GM12878 (cell line): Measurements from ENCODE around the gene ZNF222. TPM values are rescaled to one million over a fixed set of nuclear protein-coding genes. Genes with fewer than 3 reads are reported as not detected.

Source experiments
- BRCA1 ChIP-seq: IDR thresholded peaks from 2 replicates; pipeline ENCODE4 v1.6.1; 2011; ENCODE audit warnings: low read depth, low read length, improper control_type of control experiment
- CHD4 ChIP-seq: fragments of 200-600 bp; sonication (generic); IDR thresholded peaks from 2 replicates; pipeline ENCODE4 v1.6.1; 2016; ENCODE audit warnings: mild to moderate bottlenecking
- CREB1 ChIP-seq: IDR thresholded peaks from 2 replicates; pipeline ENCODE4 v1.6.1; 2012; ENCODE audit warnings: low read depth, mild to moderate bottlenecking, inconsistent platforms
- EP300 ChIP-seq, 2 experiments: fragments of 150-350 bp in 1 of 2; IDR thresholded peaks; 2 replicates each; pipeline ENCODE4 v1.6.1; 2011 to 2012; ENCODE audit warnings: low read depth in 2 of 2, low read length in 2 of 2, borderline replicate concordance in 1 of 2, improper control_type of control experiment in 1 of 2, inconsistent platforms in 1 of 2; ENCODE audit not compliant: control insufficient read depth in 1 of 2
- EZH2 ChIP-seq: IDR thresholded peaks from 2 replicates; pipeline ENCODE4 v1.6.1; 2012; ENCODE audit warnings: low read depth, mild to moderate bottlenecking, control low read depth, inconsistent platforms, low read length, borderline replicate concordance; ENCODE audit not compliant: control insufficient read depth
- HDAC2 ChIP-seq: fragments of 200-600 bp; sonication (generic); IDR thresholded peaks from 2 replicates; pipeline ENCODE4 v1.6.1; 2017
- HDGF ChIP-seq: fragments of 450-650 bp; IDR thresholded peaks from 2 replicates; pipeline ENCODE4 v1.6.1; 2016; ENCODE audit warnings: antibody characterized with exemption
- JUNB ChIP-seq: IDR thresholded peaks from 2 replicates; pipeline ENCODE4 v1.6.1; 2016; ENCODE audit warnings: antibody characterized with exemption, mild to moderate bottlenecking
- MTA2 ChIP-seq: fragments of 450-650 bp; IDR thresholded peaks from 2 replicates; pipeline ENCODE4 v1.6.1; 2016; ENCODE audit warnings: low read depth, mild to moderate bottlenecking, moderate library complexity
- NFYB ChIP-seq: IDR thresholded peaks from 2 replicates; pipeline ENCODE4 v1.6.1; 2011; ENCODE audit warnings: low read depth, mild to moderate bottlenecking, low read length, improper control_type of control experiment, moderate library complexity; ENCODE audit not compliant: insufficient read depth
- PAX8 ChIP-seq: fragments of 450-650 bp; IDR thresholded peaks from 2 replicates; pipeline ENCODE4 v1.6.1; 2017; ENCODE audit warnings: mild to moderate bottlenecking, moderate library complexity
- PKNOX1 ChIP-seq: fragments of 450-650 bp; IDR thresholded peaks from 2 replicates; pipeline ENCODE4 v1.6.1; 2016; ENCODE audit warnings: mild to moderate bottlenecking
- SKIL ChIP-seq: fragments of 450-650 bp; IDR thresholded peaks from 2 replicates; pipeline ENCODE4 v1.6.1; 2017; ENCODE audit warnings: mild to moderate bottlenecking, low read depth, inconsistent platforms; ENCODE audit not compliant: poor library complexity, severe bottlenecking
- SMC3 ChIP-seq: IDR thresholded peaks from 2 replicates; pipeline ENCODE4 v1.6.1; 2011; ENCODE audit warnings: low read length, improper control_type of control experiment, borderline replicate concordance
- STAT1 ChIP-seq: fragments of 450-650 bp; conservative IDR thresholded peaks from 2 replicates; pipeline ENCODE4 v1.6.1; 2014; ENCODE audit warnings: antibody characterized with exemption, mild to moderate bottlenecking
- SUZ12 ChIP-seq: fragments of 200-600 bp; sonication (generic); IDR thresholded peaks from one replicate; pipeline ENCODE4 v1.6.1; 2018; ENCODE audit warnings: antibody characterized with exemption, mild to moderate bottlenecking; ENCODE audit not compliant: unreplicated experiment
- YY1 ChIP-seq: IDR thresholded peaks from 2 replicates; pipeline ENCODE4 v1.6.1; 2011; ENCODE audit warnings: low read depth, mild to moderate bottlenecking, low read length
- ZBTB40 ChIP-seq: fragments of 450-650 bp; IDR thresholded peaks from 2 replicates; pipeline ENCODE4 v1.6.1; 2016; ENCODE audit warnings: mild to moderate bottlenecking, moderate library complexity, borderline replicate concordance
- ZNF687 ChIP-seq: fragments of 450-650 bp; IDR thresholded peaks from 2 replicates; pipeline ENCODE4 v1.6.1; 2017; ENCODE audit warnings: mild to moderate bottlenecking, moderate library complexity
- polyA plus RNA-seq, 11 experiments: library from polyadenylated mRNA; depleted of rRNA in 4 of 11; unstranded in 6 of 11; stranded (reverse) in 5 of 11; fragments of >200 nt; fragmentation: Nextera tagmentation in 4 of 11; fragmentation: Illumina TruSeq in 1 of 11; extraction: Ambion mirVana in 4 of 11; extraction: Trizol in 1 of 11; gene quantifications; 1 replicate in 1 of 11; 2 replicates in 10 of 11; pipeline versions ENCODE4 v1.2.1 to v1.2.3, GENCODE V29; 2011 to 2016; ENCODE audit warnings: inconsistent platforms in 2 of 11, missing spikeins in 2 of 11, low read depth in 1 of 11
- total RNA-seq, 4 experiments: library from RNA; depleted of rRNA in 3 of 4; stranded (reverse); fragments of >200 nt in 3 of 4; fragmentation: Illumina TruSeq in 1 of 4; extraction: Trizol in 1 of 4; gene quantifications; 2 replicates each; pipeline versions ENCODE4 v1.2.1 to v1.2.3, GENCODE V29; 2013 to 2021

ZNF222 gene
- total and polyA plus RNA-seq, 10 of the 15 experiments (the other 5 are each of a cell fraction or from before 2014, with no cell fraction given), result 2.3 to 5.9 (median 4.2) TPM

GRCh38 chr19:44051650-44052402, 26.6 kb downstream of the ZNF222 start, which contains the start of gene ZNF223 (continued):
- TF ChIP-seq ZBTB40 (peak; percentile 91), STAT1 (no peak), CHD4 (no peak), SKIL (peak; percentile 45), SUZ12 (no peak), PKNOX1 (peak; percentile 33), CREB1 (no peak), JUNB (no peak), SMC3 (no peak; the same call in 1 of the 2 replicates), EZH2 (no peak), HDGF (no peak), ZNF687 (no peak), YY1 (peak; percentile 47), HDAC2 (no peak), PAX8 (no peak), EP300 (IDR thresholded peaks at IDR 0.05; ENCODE audit: borderline replicate concordance in 1 of 2, control insufficient read depth in 1 of 2, low read depth in 2 of 2, low read length in 2 of 2) (no peak), MTA2 (no peak), NFYB (no peak), BRCA1 (no peak)
